ENCODE measurements around the gene BAIAP2. TPM values are rescaled to one million over a fixed set of nuclear protein-coding genes. Genes with fewer than 3 reads are reported as not detected.

BAIAP2 gene
- total and polyA plus RNA-seq, 2 of the 13 experiments (the other 11 are each of a cell fraction or from before 2014, with no cell fraction given): 22.5 to 24.0 TPM

- TF ChIP-seq SRF (IDR thresholded peaks at IDR 0.05; ENCODE audit: low read depth, low read length) (no peak), ZBTB14 (CRISPR knock-in tag; IDR thresholded peaks at IDR 0.05) (peak; percentile 56; the same call in 1 of the 2 replicates), ZNF256 (CRISPR knock-in tag; conservative IDR thresholded peaks at IDR 0.05) (peak; percentile 96; the same call in 1 of the 2 replicates), CEBPB (IDR thresholded peaks at IDR 0.05; ENCODE audit: borderline replicate concordance, low read depth, low read length) (no peak), ZNF775 (CRISPR knock-in tag; IDR thresholded peaks at IDR 0.05; ENCODE audit: borderline replicate concordance) (peak; percentile 78; the same call in 1 of the 2 replicates), ARNT (IDR thresholded peaks at IDR 0.05) (no peak), MLLT10 (CRISPR knock-in tag; IDR thresholded peaks at IDR 0.05) (no peak), ZNF670 (CRISPR knock-in tag; IDR thresholded peaks at IDR 0.05; ENCODE audit: borderline replicate concordance) (no peak; the same call in 1 of the 2 replicates), RNF2 (conservative IDR thresholded peaks at IDR 0.05; ENCODE audit: low read depth) (peak; percentile 93), ZNF44 (CRISPR knock-in tag; IDR thresholded peaks at IDR 0.05) (no peak), ZFP62 (CRISPR knock-in tag; IDR thresholded peaks at IDR 0.05) (no peak), ESRRA (CRISPR knock-in tag; IDR thresholded peaks at IDR 0.05; ENCODE audit: low read depth) (peak; percentile 68; the same call in 1 of the 2 replicates), SP140L (CRISPR knock-in tag; IDR thresholded peaks at IDR 0.05; ENCODE audit: borderline replicate concordance) (peak; percentile 66; the same call in 1 of the 2 replicates), ZNF124 (CRISPR knock-in tag; IDR thresholded peaks at IDR 0.05) (peak; percentile 96), ZNF652 (CRISPR knock-in tag; IDR thresholded peaks at IDR 0.05; ENCODE audit: borderline replicate concordance, low read depth) (peak; percentile 52; the same call in 1 of the 2 replicates), JUND (CRISPR knock-in tag; IDR thresholded peaks at IDR 0.05) (peak; percentile 60), ZNF121 (CRISPR knock-in tag; IDR thresholded peaks at IDR 0.05) (peak; percentile 22; the same call in 1 of the 2 replicates), STAG1 (CRISPR knock-in tag; IDR thresholded peaks at IDR 0.05) (peak; percentile 36), ZBTB21 (CRISPR knock-in tag; IDR thresholded peaks at IDR 0.05) (no peak), RFXANK (CRISPR knock-in tag; IDR thresholded peaks at IDR 0.05) (peak; percentile 78; the same call in 1 of the 2 replicates), KDM5B (CRISPR knock-in tag; IDR thresholded peaks at IDR 0.05; ENCODE audit: borderline replicate concordance) (peak; percentile 93; the same call in 1 of the 2 replicates), HMGA1 (CRISPR knock-in tag; conservative IDR thresholded peaks at IDR 0.05) (no peak), SALL2 (CRISPR knock-in tag; IDR thresholded peaks at IDR 0.05) (peak; percentile 97; the same call in 1 of the 2 replicates), PHF21A (CRISPR knock-in tag; IDR thresholded peaks at IDR 0.05) (peak; percentile 96), ZNF7 (CRISPR knock-in tag; IDR thresholded peaks at IDR 0.05) (no peak), ZFYVE20 (CRISPR knock-in tag; IDR thresholded peaks at IDR 0.05; ENCODE audit: borderline replicate concordance, low read depth) (peak; percentile 67; the same call in 1 of the 2 replicates), ZNF20 (CRISPR knock-in tag; IDR thresholded peaks at IDR 0.05) (0 out of 2 replicates have a peak, but pooled peaks have one; percentile 73), ZBED4 (CRISPR knock-in tag; IDR thresholded peaks at IDR 0.05; ENCODE audit: borderline replicate concordance) (peak; percentile 68; the same call in 1 of the 2 replicates)
Measured at GRCh38 chr17:81083125-81083765, 48.3 kb downstream of the BAIAP2 start (continued).
